ENCODE data around the gene GSTO1. TPM values are rescaled to one million over a fixed set of nuclear protein-coding genes. Genes with fewer than 3 reads are reported as not detected.

Gene GSTO1
- total and polyA plus RNA-seq, 2 experiments from 2014 or later: 52.5 to 182 TPM

DNA sequence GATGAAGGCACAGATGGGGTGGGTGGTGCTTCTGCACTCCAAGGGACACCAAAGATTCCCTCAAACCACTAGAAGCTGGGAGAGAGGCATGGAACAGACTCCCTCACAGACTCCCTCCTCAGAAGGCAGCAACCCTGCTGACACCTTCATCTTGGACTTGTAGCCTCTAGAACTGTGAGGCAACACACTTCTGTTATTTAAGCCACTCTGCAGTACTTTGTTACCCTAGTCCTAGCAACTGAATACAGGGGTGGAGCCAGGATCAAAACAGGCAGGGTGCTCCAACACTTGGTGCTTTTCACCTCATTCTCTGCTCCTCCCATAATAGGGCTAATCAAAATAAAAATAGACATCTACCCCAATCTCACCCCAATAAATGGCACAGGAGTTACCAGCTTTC, 2.3 kb upstream of the GSTO1 start (continued):
- no peak for TF ChIP-seq POLR2AphosphoS5 (IDR thresholded peaks at IDR 0.05; ENCODE audit: low read depth)

DNA sequence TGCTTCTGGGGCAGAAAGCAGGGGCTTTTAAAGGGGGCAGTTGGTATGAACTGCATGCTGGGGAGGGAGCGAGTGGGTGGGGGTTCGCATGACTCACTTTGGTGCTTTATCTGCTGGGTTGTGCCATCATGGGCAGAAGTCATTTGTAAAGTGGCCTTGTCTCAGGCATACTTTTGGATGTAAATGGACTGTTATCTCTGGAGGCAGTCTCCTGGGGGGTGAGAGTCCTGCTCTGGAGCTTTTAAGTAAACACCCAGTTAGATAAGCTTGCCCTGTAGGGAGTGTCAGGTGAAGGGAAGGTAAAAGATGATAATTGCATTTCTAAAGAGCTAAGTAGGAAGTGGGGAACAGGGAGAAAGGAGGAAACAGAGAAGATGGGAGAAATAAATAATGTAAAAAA, 1.6 kb upstream of the GSTO1 start:
- Mint-ChIP-seq H3K4me3 (peak overlapping the region; percentile 81), H3K27ac (no peak overlapping the region), H3K4me1 (peaks cover 49% of the 10 kb centered on the region), H3K36me3 (ENCODE audit: low read depth) (peaks cover 3% of the 10 kb centered on the region), H3K9me3 (no peaks in the 10 kb centered on the region; the same call in 2 of the 3 replicates), H3K27me3 (ENCODE audit: insufficient read depth, low read depth, poor library complexity) (peaks cover 9% of the 10 kb centered on the region)
- no peaks in the 10 kb centered on the region; the same call in 1 of the 2 replicates for H3K36me3 ChIP-seq (ENCODE audit: insufficient read depth)
- H4K20me1 ChIP-seq (replicated peaks; ENCODE audit: insufficient read depth): peaks cover 7% of the 10 kb centered on the region
- no peak overlapping the region for H2AFZ ChIP-seq
- peaks cover 15% of the 10 kb centered on the region; the same call in 1 of the 2 replicates for H3F3A ChIP-seq (replicated peaks; ENCODE audit: low read depth)
- peaks cover 52% of the 10 kb centered on the region for H3K4me1 ChIP-seq (ENCODE audit: insufficient read depth)
- ATAC-seq: peak; percentile 7; the same call in 1 of the 3 replicates
- H3K27me3 ChIP-seq (ENCODE audit: insufficient read depth): no peaks in the 10 kb centered on the region
- TF ChIP-seq ZNF462 (CRISPR knock-in tag; IDR thresholded peaks at IDR 0.05): no peak
- no peak for TF ChIP-seq JUNB (IDR thresholded peaks at IDR 0.05; ENCODE audit: unreplicated experiment)
- TF ChIP-seq STAT1 (IDR thresholded peaks at IDR 0.05; ENCODE audit: unreplicated experiment): no peak
- no peak for TF ChIP-seq EZH2 (IDR thresholded peaks at IDR 0.05; ENCODE audit: low read depth, unreplicated experiment)
- TF ChIP-seq CREB1 (CRISPR knock-in tag; IDR thresholded peaks at IDR 0.05; ENCODE audit: low read depth): no peak
- no peak for TF ChIP-seq EZH2phosphoT487 (IDR thresholded peaks at IDR 0.05; ENCODE audit: unreplicated experiment)
- no peak for TF ChIP-seq ZNF114 (CRISPR knock-in tag; IDR thresholded peaks at IDR 0.05)
- TF ChIP-seq ZNF331 (CRISPR knock-in tag; IDR thresholded peaks at IDR 0.05; ENCODE audit: low read depth): no peak
- TF ChIP-seq, protein P1, sequence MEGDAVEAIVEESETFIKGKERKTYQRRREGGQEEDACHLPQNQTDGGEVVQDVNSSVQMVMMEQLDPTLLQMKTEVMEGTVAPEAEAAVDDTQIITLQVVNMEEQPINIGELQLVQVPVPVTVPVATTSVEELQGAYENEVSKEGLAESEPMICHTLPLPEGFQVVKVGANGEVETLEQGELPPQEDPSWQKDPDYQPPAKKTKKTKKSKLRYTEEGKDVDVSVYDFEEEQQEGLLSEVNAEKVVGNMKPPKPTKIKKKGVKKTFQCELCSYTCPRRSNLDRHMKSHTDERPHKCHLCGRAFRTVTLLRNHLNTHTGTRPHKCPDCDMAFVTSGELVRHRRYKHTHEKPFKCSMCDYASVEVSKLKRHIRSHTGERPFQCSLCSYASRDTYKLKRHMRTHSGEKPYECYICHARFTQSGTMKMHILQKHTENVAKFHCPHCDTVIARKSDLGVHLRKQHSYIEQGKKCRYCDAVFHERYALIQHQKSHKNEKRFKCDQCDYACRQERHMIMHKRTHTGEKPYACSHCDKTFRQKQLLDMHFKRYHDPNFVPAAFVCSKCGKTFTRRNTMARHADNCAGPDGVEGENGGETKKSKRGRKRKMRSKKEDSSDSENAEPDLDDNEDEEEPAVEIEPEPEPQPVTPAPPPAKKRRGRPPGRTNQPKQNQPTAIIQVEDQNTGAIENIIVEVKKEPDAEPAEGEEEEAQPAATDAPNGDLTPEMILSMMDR (conservative IDR thresholded peaks at IDR 0.05; ENCODE audit: low read depth in 2 of 2): no peak
- no peak for TF ChIP-seq REST (IDR thresholded peaks at IDR 0.05; ENCODE audit: unreplicated experiment)
- TF ChIP-seq NANOG (IDR thresholded peaks at IDR 0.05; ENCODE audit: borderline replicate concordance): no peak
- no peak for TF ChIP-seq POLR2AphosphoS5 (IDR thresholded peaks at IDR 0.05; ENCODE audit: low read depth)
- no peak for TF ChIP-seq ETS1 (IDR thresholded peaks at IDR 0.05)
- DNase-seq (ENCODE audit: low spot score): no peak
- H3K27ac ChIP-seq (ENCODE audit: low read depth): peak overlapping the region; percentile 6; the same call in 1 of the 2 replicates
- H3K4me2 ChIP-seq: peak overlapping the region; percentile 90
- H3K9me2 ChIP-seq (ENCODE audit: insufficient read depth): peaks cover 4% of the 10 kb centered on the region; the same call in 1 of the 2 replicates
- peak overlapping the region; percentile 81 for H3K4me3 ChIP-seq
- H3K79me2 ChIP-seq (replicated peaks; ENCODE audit: insufficient read depth): peaks cover 25% of the 10 kb centered on the region

Data from GM23338 (cell line).